Esophagus squamous epithelium (tissue), 4 donors: ENCODE measurements around the gene RPS2.

Experiments
- CTCF ChIP-seq, 6 experiments: fragments of 450-650 bp in 4 of 6; fragments of 200-600 bp in 2 of 6; sonication (generic) in 2 of 6; IDR thresholded peaks; one replicate each; pipeline ENCODE4 v1.5.1; 2016 to 2019; ENCODE audit warnings: antibody characterized with exemption in 6 of 6, mild to moderate bottlenecking in 4 of 6, moderate library complexity in 4 of 6
- POLR2A ChIP-seq, 4 donors: fragments of 450-650 bp; IDR thresholded peaks; one replicate each; pipeline ENCODE4 v1.6.1; 2017; ENCODE audit warnings: antibody characterized with exemption in 4 of 4, mild to moderate bottlenecking in 4 of 4, moderate library complexity in 3 of 4

- TF ChIP-seq CTCF (IDR thresholded peaks at IDR 0.05) (no peak), POLR2A (IDR thresholded peaks at IDR 0.05) (no peak)
Observed at GRCh38 chr16:1968146-1968953, 3.7 kb upstream of the RPS2 start.
